Measurements from ENCODE around the gene MUSTN1. TPM values are rescaled to one million over a fixed set of nuclear protein-coding genes. Genes with fewer than 3 reads are reported as not detected.

The MUSTN1 gene
- total and polyA plus RNA-seq, 2 experiments from 2014 or later = 0.27 to 1.8 TPM

DNA sequence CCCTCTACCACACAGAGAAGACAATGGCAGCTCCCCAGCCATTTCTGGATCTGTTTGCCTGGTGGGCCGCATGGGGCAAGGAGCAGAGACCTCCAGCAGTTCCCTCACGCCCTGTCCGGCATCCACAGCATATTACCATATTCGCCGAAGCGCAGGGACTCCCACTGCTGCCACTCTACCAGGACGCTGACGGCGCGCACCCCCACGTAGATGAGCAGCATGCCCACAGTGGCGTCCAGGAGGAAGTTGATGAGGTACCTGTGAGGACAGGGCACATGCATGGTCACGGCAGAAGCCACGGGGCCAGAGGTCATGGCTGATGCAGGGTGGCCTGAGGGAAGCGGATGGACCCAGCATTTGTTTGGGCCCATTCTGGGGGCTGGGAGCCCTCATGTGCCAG is 14.8 kb upstream of the MUSTN1 start:
- Histone ChIP-seq H2AFZ (no peak overlapping the region), H3K9me2 (replicated peaks; ENCODE audit: insufficient read depth) (no peaks in the 10 kb centered on the region), H3K4me2 (no peak overlapping the region), H3K4me1 (ENCODE audit: insufficient read depth) (no peaks in the 10 kb centered on the region), H4K20me1 (ENCODE audit: insufficient read depth, poor library complexity, severe bottlenecking) (no peaks in the 10 kb centered on the region), H3K36me3 (replicated peaks; ENCODE audit: insufficient read depth, low read depth) (no peaks in the 10 kb centered on the region), H3K9me3 (ENCODE audit: low read depth) (no peaks in the 10 kb centered on the region), H3K79me2 (no peaks in the 10 kb centered on the region), H3K4me3 (no peak overlapping the region), H3K27ac (no peak overlapping the region), H3K27me3 (no peaks in the 10 kb centered on the region)
- no peak for DNase-seq (ENCODE audit: low spot score)
- WGBS (ENCODE audit: low lambda C conversion rate, missing lambda C conversion rate) = 99% methylated on average over 15 of the region's 15 CpGs
- TF ChIP-seq EZH2 (IDR thresholded peaks at IDR 0.05; ENCODE audit: borderline replicate concordance) (no peak), EZH2phosphoT487 (IDR thresholded peaks at IDR 0.05; ENCODE audit: low read depth, severe bottlenecking, unreplicated experiment) (no peak)
- TF ChIP-seq, protein P1, sequence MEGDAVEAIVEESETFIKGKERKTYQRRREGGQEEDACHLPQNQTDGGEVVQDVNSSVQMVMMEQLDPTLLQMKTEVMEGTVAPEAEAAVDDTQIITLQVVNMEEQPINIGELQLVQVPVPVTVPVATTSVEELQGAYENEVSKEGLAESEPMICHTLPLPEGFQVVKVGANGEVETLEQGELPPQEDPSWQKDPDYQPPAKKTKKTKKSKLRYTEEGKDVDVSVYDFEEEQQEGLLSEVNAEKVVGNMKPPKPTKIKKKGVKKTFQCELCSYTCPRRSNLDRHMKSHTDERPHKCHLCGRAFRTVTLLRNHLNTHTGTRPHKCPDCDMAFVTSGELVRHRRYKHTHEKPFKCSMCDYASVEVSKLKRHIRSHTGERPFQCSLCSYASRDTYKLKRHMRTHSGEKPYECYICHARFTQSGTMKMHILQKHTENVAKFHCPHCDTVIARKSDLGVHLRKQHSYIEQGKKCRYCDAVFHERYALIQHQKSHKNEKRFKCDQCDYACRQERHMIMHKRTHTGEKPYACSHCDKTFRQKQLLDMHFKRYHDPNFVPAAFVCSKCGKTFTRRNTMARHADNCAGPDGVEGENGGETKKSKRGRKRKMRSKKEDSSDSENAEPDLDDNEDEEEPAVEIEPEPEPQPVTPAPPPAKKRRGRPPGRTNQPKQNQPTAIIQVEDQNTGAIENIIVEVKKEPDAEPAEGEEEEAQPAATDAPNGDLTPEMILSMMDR (IDR thresholded peaks at IDR 0.05; ENCODE audit: poor library complexity) = no peak

DNA sequence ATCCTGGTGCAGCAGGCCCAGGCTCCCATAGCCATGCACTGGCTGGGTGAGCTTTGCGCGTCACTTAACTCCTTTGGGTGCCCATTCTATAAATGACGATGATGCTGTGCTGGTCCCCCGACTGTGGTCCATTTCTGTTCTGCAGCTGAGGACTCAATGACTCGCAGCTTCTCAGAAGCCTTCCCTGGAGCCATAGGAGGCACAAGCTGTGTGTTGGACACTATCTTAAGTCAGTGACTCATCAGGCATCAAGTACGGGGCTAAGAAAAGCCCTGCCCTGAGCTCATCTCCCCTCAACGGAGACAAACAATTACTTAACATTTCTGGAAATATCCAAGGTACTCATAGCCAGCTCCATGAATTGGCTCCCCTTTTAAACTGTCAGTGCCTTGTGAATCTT is 13.8 kb upstream of the MUSTN1 start:
- 74% methylated on average over 7 of the region's 7 CpGs for WGBS (ENCODE audit: low lambda C conversion rate, missing lambda C conversion rate)
- H4K20me1 ChIP-seq (ENCODE audit: insufficient read depth, poor library complexity, severe bottlenecking) = no peaks in the 10 kb centered on the region
- DNase-seq (ENCODE audit: low spot score) = no peak
- no peaks in the 10 kb centered on the region for H3K36me3 ChIP-seq (replicated peaks; ENCODE audit: insufficient read depth, low read depth)
- no peak overlapping the region for H2AFZ ChIP-seq
- H3K4me3 ChIP-seq = no peak overlapping the region
- H3K4me2 ChIP-seq = no peak overlapping the region
- H3K9me2 ChIP-seq (replicated peaks; ENCODE audit: insufficient read depth) = no peaks in the 10 kb centered on the region
- H3K9me3 ChIP-seq (ENCODE audit: low read depth) = no peaks in the 10 kb centered on the region
- H3K79me2 ChIP-seq = no peaks in the 10 kb centered on the region
- H3K4me1 ChIP-seq (ENCODE audit: insufficient read depth) = no peaks in the 10 kb centered on the region
- TF ChIP-seq, protein P1 (IDR thresholded peaks at IDR 0.05; ENCODE audit: poor library complexity) = no peak
- TF ChIP-seq EZH2 (IDR thresholded peaks at IDR 0.05; ENCODE audit: borderline replicate concordance) (no peak), EZH2phosphoT487 (IDR thresholded peaks at IDR 0.05; ENCODE audit: low read depth, severe bottlenecking, unreplicated experiment) (no peak)
- no peak overlapping the region for H3K27ac ChIP-seq
- no peaks in the 10 kb centered on the region for H3K27me3 ChIP-seq

DNA sequence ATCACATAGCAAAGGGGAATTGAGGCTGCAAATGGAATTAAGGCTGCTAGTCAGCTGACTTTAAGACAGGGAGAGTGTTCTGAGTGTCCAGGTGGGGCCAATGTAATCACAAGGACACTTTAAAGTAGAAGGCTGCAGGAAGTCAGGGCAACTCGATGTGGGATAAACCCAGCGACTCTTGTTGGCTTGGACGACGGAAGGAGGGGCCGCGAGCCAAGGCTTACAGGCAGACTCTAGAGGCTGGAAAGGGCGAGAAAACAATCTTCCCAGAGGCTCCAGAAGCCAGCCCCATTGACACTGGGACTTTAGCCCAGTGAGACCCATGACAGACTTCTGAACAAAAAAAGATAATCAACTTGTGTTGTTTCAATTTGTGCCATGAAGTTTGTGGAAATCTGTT is 12.9 kb upstream of the MUSTN1 start:
- Histone ChIP-seq H3K36me3 (replicated peaks; ENCODE audit: insufficient read depth, low read depth) (no peaks in the 10 kb centered on the region), H3K4me3 (no peak overlapping the region), H3K9me2 (replicated peaks; ENCODE audit: insufficient read depth) (no peaks in the 10 kb centered on the region), H3K4me2 (no peak overlapping the region), H3K27ac (no peak overlapping the region), H3K4me1 (ENCODE audit: insufficient read depth) (no peaks in the 10 kb centered on the region), H3K27me3 (no peaks in the 10 kb centered on the region), H4K20me1 (ENCODE audit: insufficient read depth, poor library complexity, severe bottlenecking) (no peaks in the 10 kb centered on the region), H2AFZ (no peak overlapping the region), H3K9me3 (ENCODE audit: low read depth) (no peaks in the 10 kb centered on the region), H3K79me2 (no peaks in the 10 kb centered on the region)
- TF ChIP-seq, protein P1 (IDR thresholded peaks at IDR 0.05; ENCODE audit: poor library complexity) = no peak
- WGBS (ENCODE audit: low lambda C conversion rate, missing lambda C conversion rate) = 96% methylated on average over 7 of the region's 7 CpGs
- no peak for DNase-seq (ENCODE audit: low spot score)

GRCh38 chr3:52847241-52847640 is 12.4 kb upstream of the MUSTN1 start:
- Histone ChIP-seq H3K4me1 (ENCODE audit: insufficient read depth) (no peaks in the 10 kb centered on the region), H3K4me3 (no peak overlapping the region), H2AFZ (no peak overlapping the region), H3K9me2 (replicated peaks; ENCODE audit: insufficient read depth) (no peaks in the 10 kb centered on the region), H3K27me3 (no peaks in the 10 kb centered on the region), H3K36me3 (replicated peaks; ENCODE audit: insufficient read depth, low read depth) (no peaks in the 10 kb centered on the region), H4K20me1 (ENCODE audit: insufficient read depth, poor library complexity, severe bottlenecking) (no peaks in the 10 kb centered on the region), H3K27ac (no peak overlapping the region), H3K4me2 (no peak overlapping the region), H3K79me2 (no peaks in the 10 kb centered on the region), H3K9me3 (ENCODE audit: low read depth) (no peaks in the 10 kb centered on the region)
- TF ChIP-seq EZH2 (IDR thresholded peaks at IDR 0.05; ENCODE audit: borderline replicate concordance) = no peak
- TF ChIP-seq, protein P1 (IDR thresholded peaks at IDR 0.05; ENCODE audit: poor library complexity) = no peak
- TF ChIP-seq EZH2phosphoT487 (IDR thresholded peaks at IDR 0.05; ENCODE audit: low read depth, severe bottlenecking, unreplicated experiment) = no peak
- no peak for DNase-seq (ENCODE audit: low spot score)
- 95% methylated on average over 6 of the region's 6 CpGs for WGBS (ENCODE audit: low lambda C conversion rate, missing lambda C conversion rate)

All from hepatocyte (in vitro differentiated cells).